Endometrium (tissue), 2 donors: Measurements from ENCODE around the gene SLX4IP.

ENCODE experiments used
- FAIRE-seq: peaks from 2 replicates; lab custom pipeline; 2012; peaks lifted over from hg19 to GRCh38; lab: Jason Lieb, UNC
- donor health status: control.
- donor health status: control.

Gene SLX4IP

DNA sequence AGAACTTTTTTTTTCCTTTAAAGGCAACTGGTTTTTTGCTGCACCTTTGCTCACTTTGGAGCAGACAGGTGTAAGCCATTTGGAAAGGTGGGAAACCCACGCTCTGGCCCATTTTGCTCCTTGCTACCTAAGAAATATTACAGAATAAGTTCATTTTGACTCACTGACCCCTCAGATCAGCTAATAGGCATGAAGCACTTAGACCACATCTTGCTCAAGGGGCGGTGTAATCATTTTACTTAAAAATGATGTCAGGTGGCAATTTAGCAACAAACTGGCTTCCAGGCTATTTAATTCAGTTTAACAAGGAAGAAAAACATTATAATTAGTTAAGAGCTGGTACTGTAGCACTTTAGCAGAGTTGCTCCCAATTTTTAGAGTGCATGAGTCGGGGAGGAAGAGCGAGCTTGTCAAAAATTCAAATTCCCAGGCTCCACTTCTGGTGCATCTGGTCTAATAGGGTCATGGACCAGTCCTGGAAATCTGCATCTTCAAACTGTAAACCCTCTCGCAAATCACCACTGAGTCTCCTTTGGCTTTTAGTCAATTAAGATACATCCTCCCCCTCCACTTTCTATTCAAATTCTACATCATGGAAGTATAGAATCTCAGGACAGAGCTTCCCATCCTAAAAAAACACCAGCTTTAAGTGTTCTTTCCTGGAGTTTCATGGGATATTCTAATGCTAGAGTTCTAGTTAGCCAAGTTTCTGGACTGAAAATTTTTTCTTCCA is 200.5 kb downstream of the SLX4IP start:
- no peak for FAIRE-seq

DNA sequence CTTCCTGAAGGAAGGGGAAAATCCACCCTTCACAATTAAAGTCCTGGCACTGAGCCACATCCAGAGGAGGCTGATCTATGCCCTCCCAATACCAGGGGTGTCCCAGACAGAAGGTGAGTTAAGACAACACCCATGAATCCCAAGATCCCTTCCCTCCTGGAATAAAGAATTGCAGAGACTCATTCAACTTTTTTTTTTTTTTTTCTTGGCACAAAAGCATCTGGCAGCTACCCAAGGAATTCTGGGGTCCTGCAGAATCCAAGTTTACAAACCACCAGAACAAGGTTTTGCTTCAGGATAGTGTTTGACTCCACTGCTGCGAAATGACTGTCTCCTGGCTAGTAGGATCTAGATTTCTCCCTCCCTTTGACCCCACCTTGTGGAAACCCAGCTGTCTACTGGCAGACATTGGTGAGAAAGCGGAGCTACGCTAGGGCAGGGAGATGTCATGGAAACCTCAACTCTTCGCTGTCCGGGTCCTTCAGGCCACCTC is 201.3 kb downstream of the SLX4IP start:
- no peak for FAIRE-seq

DNA sequence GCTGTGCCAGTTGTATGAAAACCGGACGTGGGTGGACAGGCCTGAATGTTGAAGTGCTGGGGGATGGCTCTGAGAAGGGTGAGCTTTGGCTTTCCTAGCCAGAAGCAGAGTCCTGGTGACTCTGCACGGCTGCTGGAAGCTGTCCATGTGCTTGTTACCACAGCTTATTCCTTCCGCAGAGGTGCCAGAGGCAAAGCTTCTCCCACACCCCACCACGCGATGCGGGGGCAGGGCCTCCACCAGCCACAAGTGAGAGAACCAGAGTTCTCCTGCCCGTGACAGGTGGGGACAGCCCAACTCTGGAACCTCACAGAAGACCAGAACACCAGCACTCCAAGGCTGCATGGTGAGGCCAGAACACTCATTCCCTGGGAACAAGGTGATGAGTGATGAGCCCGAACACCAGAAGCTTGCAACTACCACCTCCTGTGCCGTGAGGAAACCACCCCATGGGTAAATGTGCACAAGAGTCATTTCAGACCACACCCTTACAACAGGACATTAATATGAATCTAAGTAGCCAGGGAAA is 202.0 kb downstream of the SLX4IP start:
- no peak for FAIRE-seq

- no peak for FAIRE-seq
These were observed 202.5 kb downstream of the SLX4IP start for GRCh38 chr20:10637563-10637962.

GRCh38 chr20:10639077-10639736 is 204.1 kb downstream of the SLX4IP start:
- FAIRE-seq, result no peak

DNA sequence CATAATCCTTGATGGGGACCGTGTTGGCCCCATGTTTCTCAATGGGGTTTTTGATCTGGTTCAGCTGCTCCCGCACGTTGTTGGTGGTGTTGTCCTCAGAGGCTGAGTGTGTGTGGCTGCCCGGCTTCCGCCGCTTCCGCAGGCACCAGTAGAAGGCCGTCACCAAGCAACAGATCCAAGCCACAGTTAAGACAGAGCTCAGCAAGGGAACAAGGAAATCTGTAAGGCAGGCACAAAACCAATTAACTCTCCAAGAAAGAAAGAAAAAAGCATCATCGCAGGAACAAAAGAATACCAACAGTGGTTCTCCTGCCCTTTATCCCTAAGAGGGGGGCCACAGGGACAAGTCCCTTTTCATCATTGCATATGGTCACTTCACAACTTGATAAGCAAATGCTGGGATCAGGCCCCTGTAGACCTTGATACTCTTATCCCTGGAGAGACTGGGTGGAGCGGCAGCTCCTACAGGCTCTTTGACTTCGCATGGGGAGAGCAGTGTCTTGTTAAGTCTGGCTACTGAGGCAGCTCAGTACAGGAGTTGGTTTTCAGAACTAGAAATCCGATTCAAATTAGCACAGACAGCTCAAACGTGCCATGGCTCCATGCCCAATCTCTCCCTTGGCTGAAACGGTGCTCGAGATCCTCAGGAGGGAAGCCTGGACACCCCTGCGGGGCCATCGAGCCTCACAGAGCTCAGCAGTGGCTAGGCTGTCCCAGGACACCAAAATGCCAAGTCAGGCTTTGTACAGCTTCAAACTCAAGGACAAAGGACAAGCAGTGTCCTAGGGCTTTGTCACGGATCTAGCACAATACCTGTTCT is 204.8 kb downstream of the SLX4IP start:
- no peak for FAIRE-seq

DNA sequence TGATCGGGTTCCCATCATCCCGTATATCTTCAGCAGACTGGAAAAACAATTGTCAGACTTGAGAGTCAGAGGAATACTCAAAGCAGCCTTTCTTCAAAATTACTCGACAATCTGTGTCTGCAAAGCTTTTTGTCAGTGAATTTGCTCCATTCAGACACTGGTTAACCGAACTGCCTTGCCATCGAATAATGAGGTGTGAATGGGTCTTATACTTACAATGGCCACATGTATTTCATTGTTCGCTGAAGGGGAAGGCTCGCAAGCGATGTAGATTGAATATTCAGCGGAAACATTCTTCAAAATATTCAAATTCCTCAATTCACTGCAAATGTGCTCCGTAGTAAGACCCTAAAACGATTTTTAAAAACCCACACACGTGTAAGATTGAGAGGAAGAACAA is 205.8 kb downstream of the SLX4IP start:
- FAIRE-seq, result no peak

DNA sequence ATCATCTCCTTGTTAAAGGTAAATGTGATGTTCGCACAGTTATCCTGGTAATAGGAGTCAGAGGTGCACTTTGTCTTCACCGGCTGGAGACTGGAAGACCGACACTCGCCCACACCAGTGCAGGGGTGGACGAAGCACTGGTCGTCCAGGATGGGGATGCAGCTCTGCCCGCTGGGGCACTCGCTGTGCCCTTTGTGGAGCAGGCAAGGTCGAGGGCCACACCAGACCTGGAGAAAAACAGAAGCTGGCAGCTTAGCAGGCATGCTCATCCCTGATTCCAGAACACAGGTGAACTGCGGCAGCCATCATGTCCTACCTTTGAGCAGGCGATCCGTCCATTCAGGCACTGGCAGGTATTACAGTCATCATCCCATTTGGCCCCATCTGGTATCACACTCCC is 206.4 kb downstream of the SLX4IP start:
- FAIRE-seq, result no peak

- no peak for FAIRE-seq
These were observed 206.8 kb downstream of the SLX4IP start for GRCh38 chr20:10641893-10642292.

DNA sequence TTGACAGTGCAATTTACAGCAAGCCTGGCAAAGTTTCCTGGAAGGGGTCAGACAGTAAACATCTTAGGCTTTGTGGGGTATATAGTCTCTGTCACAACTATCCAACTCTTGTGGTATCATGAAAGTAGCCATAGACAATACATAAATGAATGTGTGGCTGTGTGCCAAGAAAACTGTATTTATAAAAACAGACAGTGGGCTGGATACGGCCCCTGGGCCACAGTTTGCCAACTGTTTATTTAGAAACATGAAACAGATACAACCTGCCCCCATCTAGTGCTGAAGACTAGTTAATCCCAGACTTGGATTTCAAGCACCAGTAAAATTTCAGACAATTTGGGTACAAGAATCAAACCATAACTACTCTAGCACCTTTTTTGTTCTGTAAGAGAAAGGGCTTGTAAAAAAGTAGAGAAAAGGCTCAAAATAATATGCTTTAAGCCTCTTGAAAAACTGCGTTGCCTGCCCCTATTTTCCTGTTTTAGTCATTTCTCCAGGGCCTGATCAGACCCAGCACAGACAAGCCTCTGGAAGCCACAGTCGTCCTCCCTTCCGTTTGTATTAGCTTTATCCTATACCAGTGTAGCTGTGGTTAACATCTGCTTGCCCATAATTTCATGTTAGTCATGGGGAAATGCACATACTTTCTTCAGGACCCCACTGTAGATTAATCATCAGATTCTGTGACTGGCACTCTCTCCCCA is 207.9 kb downstream of the SLX4IP start:
- FAIRE-seq, result no peak

- no peak for FAIRE-seq
These were observed 208.4 kb downstream of the SLX4IP start for GRCh38 chr20:10643560-10643873.

- FAIRE-seq, result no peak
These were observed 209.5 kb downstream of the SLX4IP start for GRCh38 chr20:10644458-10645204.

- no peak for FAIRE-seq
These were observed 210.1 kb downstream of the SLX4IP start for GRCh38 chr20:10645205-10645570.

GRCh38 chr20:10646006-10646405 is 210.9 kb downstream of the SLX4IP start:
- no peak for FAIRE-seq

- FAIRE-seq, result no peak
These were observed 211.8 kb downstream of the SLX4IP start for GRCh38 chr20:10646886-10647420.

GRCh38 chr20:10647471-10647870 is 212.4 kb downstream of the SLX4IP start:
- no peak for FAIRE-seq

- FAIRE-seq, result no peak
These were observed 212.8 kb downstream of the SLX4IP start for GRCh38 chr20:10647909-10648308.

GRCh38 chr20:10648651-10649050 is 213.5 kb downstream of the SLX4IP start:
- no peak for FAIRE-seq

DNA sequence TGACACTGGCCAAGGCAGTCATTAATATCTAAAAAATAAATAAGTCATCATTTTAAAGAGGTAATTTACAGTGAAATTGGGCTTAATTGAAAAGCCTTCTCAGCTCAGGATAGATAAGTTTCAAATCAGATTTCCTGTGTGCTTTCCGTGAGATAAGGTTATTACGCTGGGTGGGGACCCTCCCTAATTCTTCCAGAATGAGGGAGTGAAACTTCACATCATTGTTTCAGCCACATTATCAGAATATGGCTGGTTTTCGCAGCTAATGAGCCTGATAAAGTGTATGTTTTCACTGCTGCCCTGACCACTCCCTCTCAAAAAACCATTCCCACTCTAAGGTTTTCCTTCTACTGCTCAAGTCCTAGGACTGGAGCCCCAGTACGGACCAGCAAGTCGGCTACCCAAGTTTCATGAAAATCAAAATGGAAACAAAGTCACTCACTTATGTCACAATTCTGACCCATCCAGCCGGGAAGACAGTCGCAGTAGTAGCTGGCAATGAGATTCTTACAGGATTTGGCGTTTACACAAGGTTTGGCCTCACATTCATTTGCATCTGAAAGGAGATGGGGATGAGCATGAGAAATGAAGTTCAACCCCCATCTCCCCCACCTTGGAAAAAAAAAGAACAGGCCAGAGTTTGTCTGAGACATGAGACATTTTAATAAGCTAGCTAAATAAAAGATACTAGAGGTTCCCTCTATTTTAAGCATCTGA is 214.1 kb downstream of the SLX4IP start:
- FAIRE-seq, result no peak

GRCh38 chr20:10649797-10650160 is 214.7 kb downstream of the SLX4IP start:
- no peak for FAIRE-seq
